Epithelial cell of proximal tubule (primary cell): ENCODE results near the gene CDH15. TPM values are rescaled to one million over a fixed set of nuclear protein-coding genes. Genes with fewer than 3 reads are reported as not detected.

Experiments used
- DNase-seq: peaks from one replicate; pipeline ENCODE4 v3.0.0-alpha.2; 2011; ENCODE audit warnings: low read depth
- H3K4me3 ChIP-seq: 2 replicates; pipeline ENCODE4 v1.5.1; 2011; ENCODE audit warnings: low read depth, mild to moderate bottlenecking, low read length
- total RNA-seq: library from RNA; depleted of rRNA; stranded (reverse); fragments of >200 nt; gene quantifications from 2 replicates; pipeline ENCODE4 v1.2.3, GENCODE V29; 2015
- TF ChIP-seq, protein P1 (sequence below): conservative IDR thresholded peaks from 2 replicates; pipeline ENCODE4 v1.5.1; 2012; ENCODE audit warnings: low read depth, mild to moderate bottlenecking, low read length

Gene CDH15, protein sequence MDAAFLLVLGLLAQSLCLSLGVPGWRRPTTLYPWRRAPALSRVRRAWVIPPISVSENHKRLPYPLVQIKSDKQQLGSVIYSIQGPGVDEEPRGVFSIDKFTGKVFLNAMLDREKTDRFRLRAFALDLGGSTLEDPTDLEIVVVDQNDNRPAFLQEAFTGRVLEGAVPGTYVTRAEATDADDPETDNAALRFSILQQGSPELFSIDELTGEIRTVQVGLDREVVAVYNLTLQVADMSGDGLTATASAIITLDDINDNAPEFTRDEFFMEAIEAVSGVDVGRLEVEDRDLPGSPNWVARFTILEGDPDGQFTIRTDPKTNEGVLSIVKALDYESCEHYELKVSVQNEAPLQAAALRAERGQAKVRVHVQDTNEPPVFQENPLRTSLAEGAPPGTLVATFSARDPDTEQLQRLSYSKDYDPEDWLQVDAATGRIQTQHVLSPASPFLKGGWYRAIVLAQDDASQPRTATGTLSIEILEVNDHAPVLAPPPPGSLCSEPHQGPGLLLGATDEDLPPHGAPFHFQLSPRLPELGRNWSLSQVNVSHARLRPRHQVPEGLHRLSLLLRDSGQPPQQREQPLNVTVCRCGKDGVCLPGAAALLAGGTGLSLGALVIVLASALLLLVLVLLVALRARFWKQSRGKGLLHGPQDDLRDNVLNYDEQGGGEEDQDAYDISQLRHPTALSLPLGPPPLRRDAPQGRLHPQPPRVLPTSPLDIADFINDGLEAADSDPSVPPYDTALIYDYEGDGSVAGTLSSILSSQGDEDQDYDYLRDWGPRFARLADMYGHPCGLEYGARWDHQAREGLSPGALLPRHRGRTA
- total RNA-seq: not detected in 2 replicates

DNA sequence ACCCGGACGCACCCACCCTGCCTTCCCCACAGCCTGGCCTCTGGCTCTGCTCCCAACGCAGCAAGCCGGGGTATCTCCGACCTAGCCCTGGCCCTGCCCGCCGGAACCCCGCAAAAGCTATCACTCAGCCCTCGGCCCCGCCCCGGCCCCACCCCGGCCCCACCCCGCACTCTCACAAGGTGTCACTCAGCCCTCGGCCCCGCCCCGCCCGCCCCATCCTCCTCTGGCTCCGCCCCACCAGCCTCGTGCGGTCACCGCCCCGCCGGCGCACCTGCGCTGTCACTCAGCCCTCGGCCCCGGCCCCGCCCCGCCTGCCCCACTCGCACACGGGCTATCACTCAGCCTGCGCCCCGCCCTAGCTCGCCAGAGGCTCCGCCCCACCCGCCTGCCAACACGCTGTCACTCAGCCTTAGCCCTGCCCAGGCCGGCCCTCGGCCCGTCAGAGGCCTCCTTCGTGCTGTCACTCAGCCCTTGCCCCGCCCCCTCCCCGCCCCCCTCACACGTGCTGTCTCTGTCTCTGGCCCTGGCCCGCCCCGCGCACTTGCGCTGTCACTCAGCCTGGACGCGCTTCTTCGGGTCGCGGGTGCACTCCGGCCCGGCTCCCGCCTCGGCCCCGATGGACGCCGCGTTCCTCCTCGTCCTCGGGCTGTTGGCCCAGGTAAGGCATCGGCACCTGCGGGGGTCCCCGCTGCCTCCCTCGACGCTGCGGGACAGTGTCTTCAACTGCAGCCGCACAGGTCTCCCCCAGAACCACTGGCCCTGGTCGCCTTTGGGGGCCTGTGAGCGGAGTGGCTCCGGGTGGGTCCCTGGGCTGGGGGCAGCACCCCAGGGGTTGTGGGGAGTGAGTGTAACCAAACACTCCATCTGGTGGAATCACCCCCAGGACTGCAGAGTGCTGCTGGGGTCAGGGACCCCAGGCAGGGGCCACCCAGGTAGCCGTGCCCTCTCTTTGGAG, at the start of gene CDH15:
TSS of gene CDH15 (plus strand) at position 533 of the 955 bp plus-strand sequence. CDS start at position 617, 84 bp downstream.
- H3K4me3 ChIP-seq: peak within 1 kb of the TSS; percentile 39
- TF ChIP-seq, protein P1, sequence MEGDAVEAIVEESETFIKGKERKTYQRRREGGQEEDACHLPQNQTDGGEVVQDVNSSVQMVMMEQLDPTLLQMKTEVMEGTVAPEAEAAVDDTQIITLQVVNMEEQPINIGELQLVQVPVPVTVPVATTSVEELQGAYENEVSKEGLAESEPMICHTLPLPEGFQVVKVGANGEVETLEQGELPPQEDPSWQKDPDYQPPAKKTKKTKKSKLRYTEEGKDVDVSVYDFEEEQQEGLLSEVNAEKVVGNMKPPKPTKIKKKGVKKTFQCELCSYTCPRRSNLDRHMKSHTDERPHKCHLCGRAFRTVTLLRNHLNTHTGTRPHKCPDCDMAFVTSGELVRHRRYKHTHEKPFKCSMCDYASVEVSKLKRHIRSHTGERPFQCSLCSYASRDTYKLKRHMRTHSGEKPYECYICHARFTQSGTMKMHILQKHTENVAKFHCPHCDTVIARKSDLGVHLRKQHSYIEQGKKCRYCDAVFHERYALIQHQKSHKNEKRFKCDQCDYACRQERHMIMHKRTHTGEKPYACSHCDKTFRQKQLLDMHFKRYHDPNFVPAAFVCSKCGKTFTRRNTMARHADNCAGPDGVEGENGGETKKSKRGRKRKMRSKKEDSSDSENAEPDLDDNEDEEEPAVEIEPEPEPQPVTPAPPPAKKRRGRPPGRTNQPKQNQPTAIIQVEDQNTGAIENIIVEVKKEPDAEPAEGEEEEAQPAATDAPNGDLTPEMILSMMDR: no peak
- DNase-seq: no peak

DNA sequence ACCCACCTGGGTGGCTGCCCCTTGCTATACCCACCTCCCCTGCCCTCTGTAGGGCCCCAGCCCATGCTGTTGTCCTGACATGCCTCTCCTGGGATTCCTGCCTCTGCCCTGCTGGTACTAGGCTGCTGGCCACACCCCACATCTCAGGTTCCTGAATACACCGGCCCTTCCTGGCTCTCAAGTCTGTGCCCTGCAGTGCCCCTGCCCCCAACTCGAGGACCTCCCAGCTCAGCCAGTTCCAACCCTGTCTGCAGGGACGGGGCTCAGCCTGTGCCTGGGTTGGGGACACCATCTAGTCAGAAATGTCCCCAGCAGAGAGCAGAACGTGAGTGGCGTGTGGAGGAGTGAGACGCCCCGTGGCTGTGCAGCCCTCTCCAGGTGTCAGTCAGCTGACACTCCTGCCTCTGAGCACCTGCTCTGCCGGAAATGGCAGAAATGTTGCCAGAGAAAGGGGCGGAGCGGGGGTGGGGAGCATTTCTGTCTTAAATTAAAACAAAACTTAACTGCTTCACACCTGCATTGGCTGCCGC, 49.2 kb upstream of the CDH15 start:
- no peak overlapping the region for H3K4me3 ChIP-seq
- no peak for DNase-seq
- TF ChIP-seq, protein P1: no peak

DNA sequence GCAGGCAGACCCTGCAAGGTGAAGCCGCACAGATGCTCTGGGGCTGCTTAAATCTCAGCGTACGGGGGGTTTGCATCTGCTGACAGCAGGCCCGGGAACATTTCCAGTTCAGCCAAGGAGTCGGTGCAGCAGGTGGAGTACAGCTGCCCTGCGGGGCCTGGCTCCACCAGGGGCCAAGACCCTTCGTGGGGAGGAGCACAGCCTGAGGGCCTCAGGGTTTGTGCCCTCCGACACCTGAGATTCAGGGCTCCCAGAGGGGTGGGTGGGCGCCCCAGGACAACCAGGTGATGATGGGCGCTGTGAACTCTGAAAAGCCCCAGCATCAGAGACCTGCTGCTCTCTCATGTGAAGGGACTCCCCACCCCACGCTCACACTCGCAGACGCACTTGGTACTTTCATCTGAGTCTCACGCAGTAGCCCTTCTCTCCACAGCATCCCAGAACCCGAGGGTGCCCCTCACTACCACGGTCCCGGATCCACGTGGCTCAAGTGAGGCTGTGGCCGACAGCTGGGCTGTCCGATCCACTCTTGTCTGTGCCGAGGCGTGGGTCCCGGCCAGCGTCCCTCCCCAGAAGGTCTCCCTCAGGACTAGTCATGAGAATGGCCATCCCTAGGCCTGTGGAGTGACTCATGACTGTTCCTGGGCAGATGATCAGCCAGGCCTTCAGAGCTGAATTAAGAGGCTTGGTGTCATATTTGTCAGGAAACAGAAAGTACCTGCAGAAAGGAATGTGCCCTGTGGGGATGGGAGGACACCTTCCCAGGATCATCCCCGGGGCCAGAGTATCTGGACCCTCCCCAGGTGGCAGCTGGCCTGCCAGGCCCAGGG, 48.3 kb upstream of the CDH15 start:
- H3K4me3 ChIP-seq: no peak overlapping the region
- TF ChIP-seq, protein P1: no peak
- no peak for DNase-seq

DNA sequence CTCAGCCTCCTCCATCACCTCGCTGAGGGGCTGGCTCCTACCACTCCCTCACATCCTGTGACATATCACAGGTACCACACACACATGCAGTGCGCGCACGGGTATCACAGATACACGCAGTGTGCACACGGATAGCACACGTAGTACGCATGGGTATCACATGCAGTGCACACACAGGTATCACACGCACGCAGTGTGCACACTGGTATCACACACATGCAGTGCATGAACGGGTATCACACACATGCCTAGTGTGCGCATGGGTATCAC, 47.8 kb upstream of the CDH15 start:
- DNase-seq: no peak
- TF ChIP-seq, protein P1: no peak
- H3K4me3 ChIP-seq: no peak overlapping the region

DNA sequence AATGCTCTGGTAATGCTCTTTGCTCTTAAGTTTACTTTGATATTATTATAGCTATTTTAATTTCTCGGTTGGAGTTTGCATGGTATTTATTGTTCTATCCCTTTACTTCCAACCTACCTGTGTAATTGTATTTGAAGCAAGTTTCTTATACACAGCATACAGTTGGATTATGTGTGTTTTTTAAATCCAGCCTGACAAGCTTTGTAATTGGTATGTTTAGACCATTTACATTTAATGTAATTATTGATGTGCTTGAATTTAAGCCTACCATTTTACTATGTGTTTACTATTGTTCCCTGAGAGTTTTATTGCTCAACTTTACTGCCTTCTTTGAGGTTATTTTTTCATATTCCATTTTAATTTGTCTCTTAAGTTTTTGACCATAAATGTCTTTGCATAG, 42.2 kb upstream of the CDH15 start:
- TF ChIP-seq, protein P1: no peak
- no peak overlapping the region for H3K4me3 ChIP-seq
- DNase-seq: no peak

DNA sequence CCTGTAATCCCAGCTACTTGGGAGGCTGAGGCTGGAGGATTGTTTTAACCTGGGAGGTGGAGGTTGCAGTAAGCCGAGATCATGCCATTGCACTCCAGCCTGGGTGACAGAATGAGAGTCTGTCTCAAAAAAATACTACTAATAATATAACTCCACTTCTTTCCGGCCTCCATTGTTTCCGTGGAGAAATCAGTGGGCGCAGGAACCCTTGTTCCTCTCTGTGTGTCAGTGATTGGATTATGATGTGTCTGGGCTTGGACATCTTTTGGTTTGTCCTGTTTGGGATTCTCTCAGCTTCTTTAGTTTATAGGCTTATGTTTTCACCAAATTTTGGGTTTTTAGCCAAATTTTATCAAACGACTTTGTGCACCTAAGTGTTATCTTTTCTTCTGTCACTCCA, 41.1 kb upstream of the CDH15 start:
- no peak overlapping the region for H3K4me3 ChIP-seq
- TF ChIP-seq, protein P1: no peak
- no peak for DNase-seq
